Neutrophil (primary cell): ENCODE results near the gene IL22RA1.

Experiments
- H3K27ac ChIP-seq: fragments of 200-600 bp; sonication (generic); 2 replicates; pipeline ENCODE4 v1.5.1; 2016; ENCODE audit warnings: mild to moderate bottlenecking, moderate library complexity
- H3K27me3 ChIP-seq: fragments of 200-600 bp; sonication (generic); 2 replicates; pipeline ENCODE4 v1.6.0; 2016; ENCODE audit warnings: mild to moderate bottlenecking
- H3K36me3 ChIP-seq: fragments of 200-600 bp; sonication (generic); 2 replicates; pipeline ENCODE4 v1.5.1; 2017
- H3K4me1 ChIP-seq, 2 experiments: fragments of 200-600 bp in 1 of 2; sonication (generic) in 1 of 2; 1 replicate in 1 of 2; 2 replicates in 1 of 2; pipeline versions ENCODE4 v1.5.1 to v1.6.1; 2013 to 2016; ENCODE audit warnings: low read depth in 1 of 2, low read length in 1 of 2, mild to moderate bottlenecking in 1 of 2, moderate library complexity in 1 of 2; ENCODE audit not compliant: control insufficient read depth in 1 of 2, insufficient read depth in 1 of 2
- H3K4me3 ChIP-seq, 2 experiments: fragments of 200-600 bp in 1 of 2; sonication (generic) in 1 of 2; 1 replicate in 1 of 2; 2 replicates in 1 of 2; pipeline ENCODE4 v1.5.1; 2013 to 2016; ENCODE audit warnings: low read depth in 1 of 2, low read length in 1 of 2, mild to moderate bottlenecking in 1 of 2, moderate library complexity in 1 of 2
- H3K9me3 ChIP-seq: fragments of 200-600 bp; sonication (generic); 2 replicates; pipeline ENCODE4 v1.5.1; 2016
- CTCF ChIP-seq: fragments of 200-600 bp; sonication (generic); IDR thresholded peaks from 2 replicates; pipeline ENCODE4 v1.5.1; 2016; ENCODE audit warnings: antibody characterized with exemption

The IL22RA1 gene

DNA sequence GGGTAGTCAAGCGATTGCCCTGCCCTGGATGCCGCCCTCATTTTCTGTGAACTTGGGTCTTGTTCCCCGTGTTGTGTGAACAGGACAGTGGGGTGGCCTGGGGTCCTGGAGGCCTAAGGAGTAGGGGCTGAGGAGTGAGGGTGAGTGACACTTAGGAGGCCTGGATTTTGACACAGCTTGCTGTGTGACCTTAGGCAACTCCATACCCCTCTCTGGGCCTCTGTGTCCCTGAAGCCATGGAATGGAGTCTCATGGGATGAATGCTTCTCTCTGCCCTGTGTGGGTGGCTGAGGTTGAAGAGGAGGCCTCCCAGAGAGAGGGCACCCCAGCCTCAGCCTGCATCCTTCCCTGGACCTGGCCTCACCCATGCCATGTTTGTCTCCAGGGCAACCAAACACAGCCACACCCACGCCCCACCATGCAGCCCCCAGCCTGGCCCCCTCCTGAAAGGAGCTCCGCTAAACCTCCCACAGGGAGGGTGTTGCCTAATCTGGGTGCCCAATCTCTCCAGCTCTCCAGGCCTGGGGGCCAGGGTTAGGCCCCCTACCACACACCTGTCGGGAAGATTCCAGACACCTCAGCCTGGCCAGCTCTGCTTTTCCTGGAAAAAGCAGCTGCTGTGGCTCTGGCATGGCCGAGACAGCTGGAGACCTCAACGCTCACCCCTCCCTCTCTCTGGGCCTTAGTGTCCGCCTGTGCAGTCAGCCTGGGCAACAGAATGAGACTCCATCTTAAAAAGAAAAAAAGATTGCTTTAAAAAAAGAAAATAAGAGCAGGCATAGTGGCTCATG lies 40.9 kb downstream of the IL22RA1 start:
- no peak for TF ChIP-seq CTCF
- H3K4me3 ChIP-seq: no peak overlapping the region
- no peaks in the 10 kb centered on the region for H3K4me1 ChIP-seq
- H3K9me3 ChIP-seq: no peaks in the 10 kb centered on the region
- no peak overlapping the region for H3K27ac ChIP-seq
- no peaks in the 10 kb centered on the region for H3K36me3 ChIP-seq
- no peaks in the 10 kb centered on the region for H3K27me3 ChIP-seq

GRCh38 chr1:24100945-24101737 lies 41.8 kb downstream of the IL22RA1 start:
- no peaks in the 10 kb centered on the region for H3K9me3 ChIP-seq
- H3K27me3 ChIP-seq: no peaks in the 10 kb centered on the region
- no peaks in the 10 kb centered on the region for H3K4me1 ChIP-seq
- no peak overlapping the region for H3K27ac ChIP-seq
- no peaks in the 10 kb centered on the region for H3K36me3 ChIP-seq
- no peak overlapping the region for H3K4me3 ChIP-seq
- TF ChIP-seq CTCF: no peak

- no peak for TF ChIP-seq CTCF
- H3K27me3 ChIP-seq: no peaks in the 10 kb centered on the region
- no peaks in the 10 kb centered on the region for H3K4me1 ChIP-seq
- no peak overlapping the region for H3K4me3 ChIP-seq
- no peaks in the 10 kb centered on the region for H3K36me3 ChIP-seq
- H3K9me3 ChIP-seq: no peaks in the 10 kb centered on the region
- no peak overlapping the region for H3K27ac ChIP-seq
Observed at GRCh38 chr1:24098943-24099638, 43.8 kb downstream of the IL22RA1 start.

GRCh38 chr1:24098102-24098501 lies 44.8 kb downstream of the IL22RA1 start:
- no peak overlapping the region for H3K27ac ChIP-seq
- no peaks in the 10 kb centered on the region for H3K27me3 ChIP-seq
- H3K9me3 ChIP-seq: no peaks in the 10 kb centered on the region
- H3K4me1 ChIP-seq: no peaks in the 10 kb centered on the region
- H3K36me3 ChIP-seq: no peaks in the 10 kb centered on the region
- no peak for TF ChIP-seq CTCF
- no peak overlapping the region for H3K4me3 ChIP-seq

DNA sequence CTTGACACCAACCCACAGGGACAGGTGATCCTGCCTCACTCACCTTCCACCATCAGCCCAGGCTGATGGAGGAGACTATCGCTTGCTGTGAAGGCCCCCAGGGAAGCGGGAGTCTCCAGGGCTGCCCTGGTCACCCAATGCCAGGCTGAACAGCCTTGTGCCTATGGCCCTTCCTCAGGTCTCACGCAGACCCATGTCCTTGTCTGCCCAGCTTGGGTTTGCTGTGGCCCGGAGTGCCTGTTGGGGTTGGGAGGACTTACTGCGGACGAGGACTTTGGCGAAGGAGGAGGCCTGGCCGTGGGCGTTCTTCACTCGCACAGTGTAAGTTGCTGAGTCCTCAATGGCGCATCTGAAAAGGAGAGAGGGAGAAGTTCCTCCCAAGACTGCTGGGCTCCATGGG lies 45.3 kb downstream of the IL22RA1 start:
- no peaks in the 10 kb centered on the region for H3K36me3 ChIP-seq
- H3K9me3 ChIP-seq: no peaks in the 10 kb centered on the region
- H3K27ac ChIP-seq: no peak overlapping the region
- no peak overlapping the region for H3K4me3 ChIP-seq
- TF ChIP-seq CTCF: no peak
- H3K4me1 ChIP-seq: no peaks in the 10 kb centered on the region
- H3K27me3 ChIP-seq: no peaks in the 10 kb centered on the region
